Effector memory CD4-positive, alpha-beta T cell (primary cell): Measurements from ENCODE around the gene FKBP3.

Experiments
- DNase-seq, 3 donors: peaks; one replicate each; pipeline ENCODE4 v3.0.0-alpha.2; 2020
- H3K27ac ChIP-seq: 2 replicates; pipeline ENCODE4 v1.7.0; 2013; ENCODE audit warnings: mild to moderate bottlenecking, low read length, moderate library complexity; ENCODE audit not compliant: insufficient read depth, poor library complexity, severe bottlenecking
- H3K27me3 ChIP-seq: replicated peaks from 2 replicates; pipeline ENCODE4 v1.7.0; 2013; ENCODE audit warnings: mild to moderate bottlenecking, low read length; ENCODE audit not compliant: insufficient read depth, control insufficient read depth, poor library complexity, severe bottlenecking
- H3K36me3 ChIP-seq: 2 replicates; pipeline ENCODE4 v1.7.0; 2013; ENCODE audit warnings: mild to moderate bottlenecking, low read length, moderate library complexity; ENCODE audit not compliant: control insufficient read depth, insufficient read depth
- H3K4me1 ChIP-seq: 2 replicates; pipeline ENCODE4 v1.7.0; 2013; ENCODE audit warnings: low read length, mild to moderate bottlenecking; ENCODE audit not compliant: control insufficient read depth, insufficient read depth, poor library complexity, severe bottlenecking
- H3K4me3 ChIP-seq: 2 replicates; pipeline ENCODE4 v1.7.0; 2013; ENCODE audit warnings: low read length, low read depth, mild to moderate bottlenecking; ENCODE audit not compliant: insufficient read depth, poor library complexity, severe bottlenecking
- H3K9me3 ChIP-seq: 2 replicates; pipeline ENCODE4 v1.7.0; 2013; ENCODE audit warnings: mild to moderate bottlenecking, low read length, moderate library complexity; ENCODE audit not compliant: control insufficient read depth

FKBP3 gene

DNA sequence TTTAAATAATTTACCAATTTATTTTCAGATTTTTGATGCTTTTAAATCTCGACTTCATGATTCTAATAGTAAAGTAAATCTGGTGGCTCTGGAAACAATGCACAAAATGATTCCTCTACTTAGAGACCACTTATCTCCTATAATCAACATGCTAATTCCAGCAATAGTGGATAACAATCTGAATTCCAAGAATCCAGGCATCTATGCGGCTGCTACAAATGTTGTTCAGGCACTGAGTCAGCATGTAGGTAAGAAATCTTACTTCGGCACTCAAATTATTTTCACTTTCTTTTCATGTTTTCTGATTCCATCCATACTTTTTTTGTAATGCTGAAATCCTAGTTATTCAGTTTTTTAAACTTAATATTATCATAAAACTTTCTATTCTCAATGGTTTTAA lies 65.9 kb downstream of the FKBP3 start:
- DNase-seq, result no peak
- no peak overlapping the region for H3K4me3 ChIP-seq
- H3K9me3 ChIP-seq, result no peaks in the 10 kb centered on the region
- H3K36me3 ChIP-seq, result no peaks in the 10 kb centered on the region
- no peaks in the 10 kb centered on the region for H3K27me3 ChIP-seq
- H3K4me1 ChIP-seq, result no peaks in the 10 kb centered on the region
- H3K27ac ChIP-seq, result no peak overlapping the region

- H3K4me1 ChIP-seq, result no peaks in the 10 kb centered on the region
- no peaks in the 10 kb centered on the region for H3K27me3 ChIP-seq
- no peak overlapping the region for H3K27ac ChIP-seq
- no peak for DNase-seq
- no peak overlapping the region for H3K4me3 ChIP-seq
- H3K9me3 ChIP-seq, result no peaks in the 10 kb centered on the region
- no peaks in the 10 kb centered on the region for H3K36me3 ChIP-seq
Observed at GRCh38 chr14:45066667-45067066, 67.6 kb downstream of the FKBP3 start.

DNA sequence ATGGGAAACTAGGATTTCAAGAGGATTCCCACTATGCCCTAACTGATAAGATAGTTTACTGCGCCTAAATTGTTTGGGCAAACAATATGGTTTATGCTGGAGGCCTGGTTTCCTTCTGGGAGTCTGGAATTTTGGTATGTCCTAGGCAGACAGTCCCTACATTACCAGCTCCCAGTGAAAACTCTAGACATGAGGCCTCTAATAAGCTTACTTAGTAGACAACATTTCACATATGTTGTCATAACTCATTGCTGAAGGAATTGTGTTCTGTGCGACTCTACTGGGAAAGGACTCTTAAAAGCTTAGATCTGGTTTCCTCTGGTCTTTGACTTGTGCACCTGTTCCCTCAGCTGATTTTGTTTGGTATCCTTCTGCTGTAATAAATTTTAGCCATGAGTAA lies 68.3 kb downstream of the FKBP3 start:
- DNase-seq, result no peak
- H3K4me1 ChIP-seq, result no peaks in the 10 kb centered on the region
- no peak overlapping the region for H3K4me3 ChIP-seq
- no peak overlapping the region for H3K27ac ChIP-seq
- no peaks in the 10 kb centered on the region for H3K27me3 ChIP-seq
- H3K9me3 ChIP-seq, result no peaks in the 10 kb centered on the region
- H3K36me3 ChIP-seq, result no peaks in the 10 kb centered on the region
